B cell (primary cell): ENCODE results near the gene PLA2G4E. TPM values are rescaled to one million over a fixed set of nuclear protein-coding genes. Genes with fewer than 3 reads are reported as not detected.

ENCODE experiments used
- ATAC-seq: fragments of 200-7000 bp; cut with Tn5 transposase; one replicate; pipeline ENCODE4 v1.10.0; 2021; ENCODE audit warnings: low read depth, mild to moderate bottlenecking, moderate number of reproducible peaks, moderate library complexity
- CTCF ChIA-PET: fragments of 350-600 bp; sonication (Branson Sonifier 250); formaldehyde crosslinking; loops from one replicate; lab custom pipeline; 2021; ENCODE audit warnings: antibody characterized with exemption, inconsistent platforms; lab: Charles Lee
- POLR2A ChIA-PET: fragments of 350-600 bp; sonication (Branson Sonifier 250); formaldehyde crosslinking; loops from one replicate; lab custom pipeline; 2021; ENCODE audit warnings: antibody characterized with exemption; lab: Charles Lee
- DNase-seq: peaks from one replicate; pipeline ENCODE4 v3.0.0; 2013
- H2AFZ ChIP-seq: 2 replicates; pipeline ENCODE4 v1.6.1; 2012; ENCODE audit warnings: mild to moderate bottlenecking, low read depth, low read length; ENCODE audit not compliant: insufficient read depth, poor library complexity, severe bottlenecking
- H3K27ac ChIP-seq, 2 donors: 1 replicate in 1 of 2; 2 replicates in 1 of 2; pipeline ENCODE4 v1.5.1; 2012 to 2013; ENCODE audit warnings: low read length in 2 of 2, mild to moderate bottlenecking in 2 of 2, moderate library complexity in 1 of 2
- H3K27me3 ChIP-seq, 4 experiments: fragments of 200-600 bp in 1 of 4; sonication (generic) in 1 of 4; replicated peaks in 1 of 4; 1 replicate in 2 of 4; 2 replicates in 2 of 4; pipeline versions ENCODE4 v1.6.1 to v1.7.0; 2013 to 2016; ENCODE audit warnings: low read length in 3 of 4, mild to moderate bottlenecking in 2 of 4, mixed read lengths in 1 of 4, moderate library complexity in 1 of 4; ENCODE audit not compliant: insufficient read depth in 4 of 4, control insufficient read depth in 3 of 4; ENCODE audit errors: control extremely low read depth in 1 of 4
- H3K36me3 ChIP-seq, 2 experiments: replicated peaks in 1 of 2; 1 replicate in 1 of 2; 2 replicates in 1 of 2; pipeline versions ENCODE4 v1.6.1 to v1.7.1; 2013; ENCODE audit warnings: low read length in 1 of 2; ENCODE audit not compliant: insufficient read depth in 2 of 2, control insufficient read depth in 1 of 2; ENCODE audit errors: control extremely low read depth in 1 of 2, extremely low read depth in 1 of 2
- H3K4me1 ChIP-seq, 2 donors: fragments of 200-600 bp in 1 of 2; sonication (generic) in 1 of 2; 1 replicate in 1 of 2; 2 replicates in 1 of 2; pipeline versions ENCODE4 v1.5.1 to v1.6.1; 2013 to 2017; ENCODE audit warnings: low read length in 2 of 2; ENCODE audit not compliant: control insufficient read depth in 2 of 2, insufficient read depth in 2 of 2
- H3K4me2 ChIP-seq: replicated peaks from 2 replicates; pipeline ENCODE3; 2012; ENCODE audit warnings: mild to moderate bottlenecking, low read depth, low read length; ENCODE audit not compliant: poor library complexity, severe bottlenecking
- H3K4me3 ChIP-seq, 5 experiments: fragments of 200-600 bp in 1 of 5; sonication (generic) in 1 of 5; 1 replicate in 3 of 5; 2 replicates in 2 of 5; pipeline versions ENCODE4 v1.5.1 to v1.7.0; 2011 to 2016; ENCODE audit warnings: low read length in 4 of 5, mild to moderate bottlenecking in 4 of 5, low read depth in 2 of 5, control low read depth in 1 of 5, moderate library complexity in 1 of 5; ENCODE audit not compliant: insufficient read depth in 1 of 5; ENCODE audit errors: control extremely low read depth in 1 of 5, extremely low read depth in 1 of 5
- H3K79me2 ChIP-seq: fragments of 200-600 bp; sonication (generic); one replicate; pipeline ENCODE4 v1.6.0; 2016; ENCODE audit warnings: low read length; ENCODE audit not compliant: control insufficient read depth, insufficient read depth
- H3K9ac ChIP-seq: fragments of 200-600 bp; sonication (generic); 2 replicates; pipeline ENCODE4 v1.6.1; 2017; ENCODE audit warnings: mild to moderate bottlenecking, low read length, moderate library complexity
- H3K9me3 ChIP-seq, 3 donors: one replicate each; pipeline versions ENCODE4 v1.6.1 to v1.7.1; 2013; ENCODE audit warnings: low read length in 2 of 3; ENCODE audit not compliant: control insufficient read depth in 2 of 3, insufficient read depth in 1 of 3; ENCODE audit errors: control extremely low read depth in 1 of 3
- H4K20me1 ChIP-seq: 2 replicates; pipeline ENCODE4 v1.6.0; 2012; ENCODE audit warnings: mild to moderate bottlenecking, low read length; ENCODE audit not compliant: insufficient read depth, control insufficient read depth, poor library complexity, severe bottlenecking
- H3K27ac Mint-ChIP-seq: one replicate; pipeline ENCODE4 v1.8.0; 2021; ENCODE audit warnings: mixed read lengths
- H3K27me3 Mint-ChIP-seq: one replicate; pipeline ENCODE4 v1.8.0; 2021; ENCODE audit warnings: mixed read lengths
- H3K4me1 Mint-ChIP-seq: one replicate; pipeline ENCODE4 v1.8.0; 2021; ENCODE audit warnings: mixed read lengths
- H3K4me3 Mint-ChIP-seq: one replicate; pipeline ENCODE4 v1.8.0; 2021; ENCODE audit warnings: mixed read lengths
- H3K9me3 Mint-ChIP-seq: one replicate; pipeline ENCODE4 v1.8.0; 2022; ENCODE audit warnings: mixed read lengths; ENCODE audit not compliant: insufficient read depth
- CTCF ChIP-seq: fragments of 200-600 bp; IDR thresholded peaks from one replicate; pipeline ENCODE4 v1.8.0; 2022; ENCODE audit warnings: antibody characterized with exemption, mild to moderate bottlenecking
- EZH2 ChIP-seq: IDR thresholded peaks from 2 replicates; pipeline ENCODE4 v1.6.1; 2012; ENCODE audit warnings: borderline replicate concordance, low read depth, mild to moderate bottlenecking, moderate library complexity, low read length; ENCODE audit not compliant: insufficient read depth, poor library complexity, severe bottlenecking
- WGBS: methylation state at CpG from one replicate; pipeline ENCODE4 v1.1.5; 2013; ENCODE audit warnings: missing lambda C conversion rate; ENCODE audit not compliant: insufficient coverage; 5-methylcytosine and 5-hydroxymethylcytosine counted together
- intact Hi-C: fragments of 100-400 bp; cut with micrococcal nuclease; formaldehyde crosslinking; loops from one replicate; pipeline ENCODE4 v1.10.0; 2022
- polyA plus RNA-seq: library from polyadenylated mRNA; depleted of rRNA; stranded (reverse); fragments of >200 nt; gene quantifications from 2 replicates; pipeline ENCODE4 v1.2.3, GENCODE V29; 2012
- total RNA-seq, 2 donors: library from RNA; stranded (reverse); fragments of 120-200 nt in 1 of 2; gene quantifications; 1 replicate in 1 of 2; 2 replicates in 1 of 2; pipeline versions ENCODE4 v1.2.3 to v1.2.4, GENCODE V29; 2013 to 2022

Gene PLA2G4E
- total and polyA plus RNA-seq, 2 donors (not counting 1 experiment from before 2014, with no cell fraction given): not detected

- H3K27me3 Mint-ChIP-seq: peaks cover 11% of the 10 kb centered on the region
- no peak overlapping the region for H3K27ac Mint-ChIP-seq
- Histone ChIP-seq H3K36me3 (no peaks in the 10 kb centered on the region), H3K4me1 (no peaks in the 10 kb centered on the region), H2AFZ (no peak overlapping the region), H3K79me2 (no peaks in the 10 kb centered on the region), H4K20me1 (no peaks in the 10 kb centered on the region), H3K9me3 (no peaks in the 10 kb centered on the region), H3K4me3 (no peak overlapping the region), H3K27me3 (peaks cover 0 to 3% (median 0%) of the 10 kb centered on the region in 4 experiments), H3K4me2 (no peak overlapping the region), H3K9ac (no peak overlapping the region), H3K27ac (no peak overlapping the region)
- no peaks in the 10 kb centered on the region for H3K4me1 Mint-ChIP-seq
- POLR2A ChIA-PET: no interaction called here
- no peak overlapping the region for H3K4me3 Mint-ChIP-seq
- ATAC-seq (no peak), DNase-seq (no peak)
- no peaks in the 10 kb centered on the region for H3K9me3 Mint-ChIP-seq
- intact Hi-C loops: no loop called here
- CTCF ChIA-PET: interaction anchor here (0.7 to 2.0 kb wide), 2 partner anchors 12 to 17 kb away, joined by 3 to 4 read pairs; no protein-coding TSS in a partner anchor
- WGBS: 86% methylated on average over 4 of the region's 5 CpGs
- no peak for TF ChIP-seq CTCF
- no peak for TF ChIP-seq EZH2
These were observed 22.0 kb upstream of the PLA2G4E start for GRCh38 chr15:42042602-42043400.

GRCh38 chr15:42038401-42038800 is 17.6 kb upstream of the PLA2G4E start:
- H3K9me3 Mint-ChIP-seq: no peaks in the 10 kb centered on the region
- H3K4me3 Mint-ChIP-seq: no peak overlapping the region
- peaks cover 16 to 30% of the 10 kb centered on the region in 2 donors for H3K4me1 ChIP-seq
- WGBS: 98% methylated on average over 5 of the region's 6 CpGs
- DNase-seq (no peak), ATAC-seq (no peak)
- no peaks in the 10 kb centered on the region for H3K36me3 ChIP-seq
- intact Hi-C loops: no loop called here
- CTCF ChIA-PET: no interaction called here
- POLR2A ChIA-PET: interaction anchor here (0.6 kb wide), 1 partner anchor 846 kb away, joined by 16 read pairs; no protein-coding TSS in a partner anchor
- no peak overlapping the region for H3K27ac ChIP-seq
- peaks cover 24% of the 10 kb centered on the region for H3K4me1 Mint-ChIP-seq
- H3K4me3 ChIP-seq: no peak overlapping the region
- H3K27me3 Mint-ChIP-seq: peaks cover 4% of the 10 kb centered on the region
- peaks cover 0 to 3% (median 0%) of the 10 kb centered on the region in 4 experiments for H3K27me3 ChIP-seq
- H4K20me1 ChIP-seq: no peaks in the 10 kb centered on the region
- no peak overlapping the region for H2AFZ ChIP-seq
- TF ChIP-seq CTCF (no peak), EZH2 (no peak)
- no peaks in the 10 kb centered on the region for H3K79me2 ChIP-seq
- no peak overlapping the region for H3K27ac Mint-ChIP-seq
- H3K9me3 ChIP-seq: peaks cover 0 to 3% (median 0%) of the 10 kb centered on the region in 3 donors
- H3K9ac ChIP-seq: no peak overlapping the region
- no peak overlapping the region for H3K4me2 ChIP-seq
